Body of pancreas (tissue), 4 donors: ENCODE data around the gene PPP1R3A.

Experiments used
- POLR2A ChIP-seq, 3 donors: fragments of 450-650 bp; IDR thresholded peaks; one replicate each; pipeline ENCODE4 v1.6.1; 2016; ENCODE audit warnings: antibody characterized with exemption in 3 of 3, mild to moderate bottlenecking in 2 of 3
- TF ChIP-seq, protein P1 (sequence below), 7 experiments: fragments of 450-650 bp in 4 of 7; fragments of 200-600 bp in 3 of 7; sonication (generic) in 3 of 7; IDR thresholded peaks; one replicate each; pipeline ENCODE4 v1.5.1; 2016 to 2019; ENCODE audit warnings: antibody characterized with exemption in 7 of 7

DNA sequence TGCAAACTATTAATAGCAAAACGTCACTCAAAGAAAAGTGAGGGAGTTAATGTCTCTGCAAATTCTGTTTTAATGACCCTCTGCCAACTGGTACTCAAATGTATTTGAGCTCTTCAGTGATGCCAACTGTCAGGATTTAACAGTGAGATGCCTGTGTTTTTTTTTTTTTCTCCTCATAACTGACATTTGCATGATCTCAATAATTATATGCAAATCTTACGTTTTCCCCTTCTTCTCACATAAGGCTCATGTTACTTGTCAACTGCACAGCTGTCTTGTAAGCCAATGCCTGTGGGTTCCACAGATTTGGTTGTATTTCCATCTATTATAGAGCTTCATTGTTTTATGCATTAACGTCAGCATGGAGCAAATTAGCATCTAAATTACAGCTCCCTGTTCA lies 38.2 kb downstream of the PPP1R3A start:
- TF ChIP-seq, protein P1, sequence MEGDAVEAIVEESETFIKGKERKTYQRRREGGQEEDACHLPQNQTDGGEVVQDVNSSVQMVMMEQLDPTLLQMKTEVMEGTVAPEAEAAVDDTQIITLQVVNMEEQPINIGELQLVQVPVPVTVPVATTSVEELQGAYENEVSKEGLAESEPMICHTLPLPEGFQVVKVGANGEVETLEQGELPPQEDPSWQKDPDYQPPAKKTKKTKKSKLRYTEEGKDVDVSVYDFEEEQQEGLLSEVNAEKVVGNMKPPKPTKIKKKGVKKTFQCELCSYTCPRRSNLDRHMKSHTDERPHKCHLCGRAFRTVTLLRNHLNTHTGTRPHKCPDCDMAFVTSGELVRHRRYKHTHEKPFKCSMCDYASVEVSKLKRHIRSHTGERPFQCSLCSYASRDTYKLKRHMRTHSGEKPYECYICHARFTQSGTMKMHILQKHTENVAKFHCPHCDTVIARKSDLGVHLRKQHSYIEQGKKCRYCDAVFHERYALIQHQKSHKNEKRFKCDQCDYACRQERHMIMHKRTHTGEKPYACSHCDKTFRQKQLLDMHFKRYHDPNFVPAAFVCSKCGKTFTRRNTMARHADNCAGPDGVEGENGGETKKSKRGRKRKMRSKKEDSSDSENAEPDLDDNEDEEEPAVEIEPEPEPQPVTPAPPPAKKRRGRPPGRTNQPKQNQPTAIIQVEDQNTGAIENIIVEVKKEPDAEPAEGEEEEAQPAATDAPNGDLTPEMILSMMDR (IDR thresholded peaks at IDR 0.05): no peak
- no peak for TF ChIP-seq POLR2A (IDR thresholded peaks at IDR 0.05)
